Naive thymus-derived CD8-positive, alpha-beta T cell (primary cell): ENCODE measurements around the gene ZNF518A. TPM values are rescaled to one million over a fixed set of nuclear protein-coding genes. Genes with fewer than 3 reads are reported as not detected.
"Not testable (repeated sequence)": the region's sequence is repeated elsewhere in the genome, so short reads cannot be mapped to it uniquely, and the experiment has no call there.

Experiments
- ATAC-seq, 2 donors: fragments of 150-1000 bp; cut with Tn5 transposase in 1 of 2; sonication (Bioruptor Pico), chemical (Tn5 transposase) in 1 of 2; 1 replicate in 1 of 2; 2 replicates in 1 of 2; pipeline ENCODE4 v1.10.0; 2021; ENCODE audit warnings: mild to moderate bottlenecking in 2 of 2, moderate library complexity in 2 of 2
- POLR2A ChIA-PET: fragments of 350-600 bp; sonication (Branson Sonifier 250); formaldehyde crosslinking; loops from one replicate; lab custom pipeline; 2021; ENCODE audit warnings: antibody characterized with exemption; lab: Charles Lee
- DNase-seq, 10 donors: peaks; one replicate each; pipeline versions ENCODE4 v3.0.0 to v3.0.0-alpha.2; 2020 to 2022
- H3K27ac Mint-ChIP-seq, 10 donors: one replicate each; pipeline ENCODE4 v1.8.0; 2020 to 2022; ENCODE audit warnings: mild to moderate bottlenecking in 10 of 10, mixed read lengths in 10 of 10, moderate library complexity in 4 of 10, inconsistent platforms in 1 of 10
- H3K27me3 Mint-ChIP-seq, 5 donors: one replicate each; pipeline ENCODE4 v1.8.0; 2021 to 2022; ENCODE audit warnings: mixed read lengths in 5 of 5
- H3K36me3 Mint-ChIP-seq, 3 donors: one replicate each; pipeline ENCODE4 v1.8.0; 2020 to 2022; ENCODE audit warnings: mixed read lengths in 3 of 3, mild to moderate bottlenecking in 2 of 3, inconsistent platforms in 1 of 3
- H3K4me1 Mint-ChIP-seq, 4 donors: one replicate each; pipeline ENCODE4 v1.8.0; 2021 to 2022; ENCODE audit warnings: mixed read lengths in 4 of 4
- H3K4me3 Mint-ChIP-seq, 10 donors: one replicate each; pipeline ENCODE4 v1.8.0; 2020 to 2022; ENCODE audit warnings: mild to moderate bottlenecking in 10 of 10, mixed read lengths in 10 of 10, moderate library complexity in 6 of 10, inconsistent platforms in 1 of 10
- H3K9me3 Mint-ChIP-seq, 9 donors: one replicate each; pipeline ENCODE4 v1.8.0; 2020 to 2022; ENCODE audit warnings: mixed read lengths in 9 of 9, mild to moderate bottlenecking in 3 of 9, inconsistent platforms in 1 of 9, moderate library complexity in 1 of 9
- polyA plus RNA-seq, 3 donors: library from polyadenylated mRNA; unstranded; fragments of 300-500 nt; fragmentation: Illumina TruSeq; gene quantifications; one replicate each; pipeline ENCODE4 v1.2.3, GENCODE V29; 2021
- total RNA-seq, 8 experiments: library from RNA in 2 of 8; stranded (reverse) in 2 of 8; gene quantifications; one replicate each; pipeline ENCODE4 v1.2.3 and lab custom pipeline; 2021 to 2026

ZNF518A gene
- total and polyA plus RNA-seq, 5 experiments from 2014 or later, result 7.6 to 26.0 (median 11.2) TPM

DNA sequence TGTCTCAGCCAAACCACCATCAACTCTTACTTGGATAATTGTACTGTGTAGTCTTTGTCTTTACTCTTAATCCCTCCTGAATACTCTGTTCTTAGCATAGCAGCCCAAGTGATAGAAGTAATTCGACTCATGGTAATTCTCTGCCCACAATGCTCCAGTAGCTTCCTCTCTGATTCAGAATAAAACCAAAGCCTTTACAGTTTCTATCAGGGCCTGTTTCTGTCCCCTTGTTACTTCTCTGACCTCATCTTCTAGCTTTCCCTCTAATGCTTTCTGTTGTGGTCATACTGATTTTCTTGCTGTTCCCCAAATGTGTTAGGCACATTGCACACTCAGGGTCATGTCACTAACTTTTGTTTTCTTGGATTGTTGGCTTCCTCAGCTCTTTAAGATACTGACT lies 8.0 kb downstream of the ZNF518A start:
- peak overlapping the region in 1 of 10 donors; percentile 19 for H3K27ac Mint-ChIP-seq
- H3K36me3 Mint-ChIP-seq, result peaks cover 20 to 91% (median 68%) of the 10 kb centered on the region in 3 donors
- H3K4me3 Mint-ChIP-seq, result no peak overlapping the region
- no peaks in the 10 kb centered on the region for H3K9me3 Mint-ChIP-seq
- no peaks in the 10 kb centered on the region for H3K27me3 Mint-ChIP-seq
- ATAC-seq (no peak), DNase-seq (no peak)
- POLR2A ChIA-PET, result interaction anchor here (0.7 kb wide), 1 partner anchor 61 kb away, joined by 5 read pairs; no protein-coding TSS in a partner anchor
- peaks cover 0 to 29% (median 15%) of the 10 kb centered on the region in 4 donors for H3K4me1 Mint-ChIP-seq

DNA sequence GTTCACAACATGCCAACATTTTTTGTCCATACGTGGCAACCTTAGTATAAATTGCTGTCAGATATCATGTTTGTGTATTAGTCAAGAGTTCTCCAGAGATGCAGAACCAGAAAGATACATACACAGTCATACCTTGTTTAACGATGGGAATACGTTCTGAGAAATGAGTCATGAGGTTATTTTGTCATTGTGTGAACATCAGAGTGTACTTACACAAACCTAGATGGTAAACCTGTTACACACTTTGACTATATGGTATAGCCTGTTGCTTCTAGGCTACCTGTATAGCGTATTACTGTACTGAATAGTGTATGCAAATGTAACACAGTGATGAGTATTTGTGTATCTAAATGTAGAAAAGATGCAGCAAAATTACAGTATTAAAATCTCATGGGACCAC lies 22.3 kb downstream of the ZNF518A start:
- H3K4me1 Mint-ChIP-seq, result peaks cover 0 to 4% (median 0%) of the 10 kb centered on the region in 4 donors
- H3K27me3 Mint-ChIP-seq, result no peaks in the 10 kb centered on the region
- H3K4me3 Mint-ChIP-seq, result no peak overlapping the region
- H3K9me3 Mint-ChIP-seq, result peaks cover 0 to 9% (median 5%) of the 10 kb centered on the region in 9 donors
- DNase-seq, result no peak
- no peak for ATAC-seq
- H3K27ac Mint-ChIP-seq, result no peak overlapping the region
- POLR2A ChIA-PET, result no interaction called here
- H3K36me3 Mint-ChIP-seq, result peaks cover 56 to 93% (median 70%) of the 10 kb centered on the region in 3 donors

DNA sequence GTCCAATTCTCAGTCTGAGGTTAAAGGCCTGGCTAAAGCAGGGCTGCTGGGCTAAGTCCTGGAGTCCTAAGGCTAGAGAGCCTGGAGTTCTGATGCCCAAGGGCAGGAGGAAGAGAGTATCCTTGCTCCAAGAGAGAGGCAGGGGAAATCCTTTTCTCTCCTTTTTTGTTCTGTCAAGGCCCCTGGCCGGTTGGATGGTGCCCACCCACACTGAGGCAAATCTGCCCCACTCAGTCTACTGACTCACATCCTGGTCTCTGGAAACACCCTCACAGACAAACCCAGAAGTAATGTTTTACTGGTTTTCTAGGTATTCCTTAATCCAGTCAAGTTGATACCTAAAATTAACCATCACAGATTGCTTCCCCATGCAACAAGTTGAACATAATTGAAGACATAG lies 23.0 kb downstream of the ZNF518A start:
- DNase-seq (no peak), ATAC-seq (no peak)
- H3K4me3 Mint-ChIP-seq, result no peak overlapping the region
- H3K36me3 Mint-ChIP-seq, result peaks cover 54 to 93% (median 76%) of the 10 kb centered on the region in 3 donors
- POLR2A ChIA-PET, result no interaction called here
- no peaks in the 10 kb centered on the region for H3K27me3 Mint-ChIP-seq
- H3K27ac Mint-ChIP-seq, result peak overlapping the region in 1 of 10 donors; percentile 32
- H3K9me3 Mint-ChIP-seq, result peaks cover 0 to 15% (median 7%) of the 10 kb centered on the region in 9 donors
- H3K4me1 Mint-ChIP-seq, result peaks cover 0 to 4% (median 0%) of the 10 kb centered on the region in 4 donors

DNA sequence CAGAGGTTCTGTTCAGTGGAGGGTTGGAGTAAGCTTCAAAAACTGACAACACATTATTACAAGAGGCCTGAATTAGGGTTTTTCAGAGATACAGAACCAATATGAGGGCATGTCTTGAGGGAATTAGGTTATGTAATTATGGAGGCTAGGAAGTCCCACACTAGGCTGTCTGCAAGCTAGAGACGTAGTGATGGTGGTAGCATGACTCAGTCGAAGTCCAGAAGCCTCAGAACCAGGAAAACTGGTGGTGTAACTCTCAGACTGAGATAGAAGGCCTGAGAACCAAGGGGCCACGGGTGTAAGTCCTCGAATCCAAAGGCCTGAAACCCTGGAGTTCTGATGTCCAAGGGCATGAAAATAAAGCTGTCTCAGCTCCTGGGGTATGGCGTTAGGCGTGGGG lies 35.6 kb downstream of the ZNF518A start:
- H3K27me3 Mint-ChIP-seq, result no peaks in the 10 kb centered on the region
- no peak overlapping the region for H3K27ac Mint-ChIP-seq
- H3K9me3 Mint-ChIP-seq, result peaks cover 10 to 76% (median 28%) of the 10 kb centered on the region in 9 donors
- DNase-seq, result no peak
- no peaks in the 10 kb centered on the region for H3K4me1 Mint-ChIP-seq
- no peak overlapping the region for H3K4me3 Mint-ChIP-seq
- peaks cover 7 to 42% (median 36%) of the 10 kb centered on the region in 3 donors for H3K36me3 Mint-ChIP-seq
- POLR2A ChIA-PET, result no interaction called here
- no peak for ATAC-seq

DNA sequence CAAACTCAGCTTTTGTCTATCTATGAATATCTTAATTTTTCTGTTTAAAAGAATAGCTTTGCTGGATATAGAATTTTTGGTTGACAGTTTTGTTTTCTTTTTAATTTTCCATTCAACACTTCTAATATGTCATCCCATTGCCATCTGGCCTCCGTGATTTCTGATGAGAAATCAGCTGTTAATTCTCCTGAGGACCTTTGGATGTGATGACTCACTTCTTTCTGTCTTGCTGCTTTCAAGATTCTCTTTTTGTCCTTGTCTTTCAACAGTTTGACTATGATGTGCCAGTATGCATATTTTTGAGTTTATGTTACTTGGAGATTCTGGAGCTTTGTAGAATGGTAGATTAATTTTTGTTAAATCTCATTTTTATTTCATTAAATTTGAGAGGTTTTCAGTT lies 38.4 kb downstream of the ZNF518A start:
- DNase-seq, result no peak
- H3K4me3 Mint-ChIP-seq, result no peak overlapping the region
- POLR2A ChIA-PET, result no interaction called here
- peaks cover 0 to 1% (median 0%) of the 10 kb centered on the region in 5 donors for H3K27me3 Mint-ChIP-seq
- no peaks in the 10 kb centered on the region for H3K4me1 Mint-ChIP-seq
- H3K36me3 Mint-ChIP-seq, result peaks cover 2 to 45% (median 20%) of the 10 kb centered on the region in 3 donors
- H3K27ac Mint-ChIP-seq, result no peak overlapping the region
- H3K9me3 Mint-ChIP-seq, result peaks cover 10 to 97% (median 44%) of the 10 kb centered on the region in 9 donors
- no peak for ATAC-seq

DNA sequence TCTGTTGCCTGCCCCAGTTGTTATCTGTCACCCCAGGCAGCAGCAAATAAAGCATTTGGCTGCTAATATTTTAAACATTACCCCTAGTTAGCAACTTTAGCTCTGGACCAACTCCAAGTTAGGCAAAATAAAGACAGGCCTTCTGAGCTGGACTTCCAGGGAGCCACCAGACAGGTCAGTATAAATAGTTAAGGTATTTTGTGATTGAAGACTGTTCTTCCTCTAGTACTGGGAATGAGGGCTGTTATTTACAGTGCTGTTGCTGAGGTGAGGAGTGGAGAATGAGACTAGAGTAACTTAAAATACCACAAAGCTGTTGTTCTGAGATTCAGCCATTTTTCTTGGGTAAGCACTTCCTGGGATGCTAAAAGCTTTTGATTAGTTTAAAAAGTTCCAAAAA lies 40.1 kb downstream of the ZNF518A start:
- Mint-ChIP-seq H3K4me1 (no peaks in the 10 kb centered on the region), H3K27me3 (peaks cover 0 to 6% (median 4%) of the 10 kb centered on the region in 5 donors), H3K4me3 (no peak overlapping the region), H3K9me3 (peaks cover 21 to 100% (median 48%) of the 10 kb centered on the region in 9 donors), H3K36me3 (peaks cover 1 to 56% (median 18%) of the 10 kb centered on the region in 3 donors), H3K27ac (no peak overlapping the region)
- no peak for ATAC-seq
- POLR2A ChIA-PET, result no interaction called here
- DNase-seq, result no peak

DNA sequence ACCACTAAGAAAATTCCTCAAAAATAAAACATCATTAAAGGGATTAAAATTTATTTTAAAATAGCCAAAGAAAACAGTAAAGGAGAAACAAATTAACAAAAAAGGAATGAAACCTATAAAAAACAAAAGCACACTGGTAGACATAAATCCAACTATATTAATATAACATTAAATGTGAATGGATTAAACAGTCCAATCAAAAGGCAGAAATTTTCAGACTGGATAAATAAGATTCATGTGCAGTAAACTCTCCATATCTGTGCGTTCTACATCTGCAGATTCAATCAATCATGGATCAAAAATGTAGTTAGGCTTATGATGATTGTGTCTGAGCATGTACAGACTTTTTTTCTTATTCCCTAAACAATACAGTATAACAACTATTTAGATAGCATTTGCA lies 42.6 kb downstream of the ZNF518A start:
- POLR2A ChIA-PET, result no interaction called here
- H3K4me3 Mint-ChIP-seq, result no peak overlapping the region
- peaks cover 18 to 99% (median 52%) of the 10 kb centered on the region in 9 donors for H3K9me3 Mint-ChIP-seq
- ATAC-seq (no peak), DNase-seq (no peak)
- H3K27me3 Mint-ChIP-seq, result peaks cover 1 to 14% (median 9%) of the 10 kb centered on the region in 5 donors
- no peaks in the 10 kb centered on the region for H3K4me1 Mint-ChIP-seq
- no peak overlapping the region for H3K27ac Mint-ChIP-seq
- H3K36me3 Mint-ChIP-seq, result peaks cover 0 to 50% (median 14%) of the 10 kb centered on the region in 3 donors

DNA sequence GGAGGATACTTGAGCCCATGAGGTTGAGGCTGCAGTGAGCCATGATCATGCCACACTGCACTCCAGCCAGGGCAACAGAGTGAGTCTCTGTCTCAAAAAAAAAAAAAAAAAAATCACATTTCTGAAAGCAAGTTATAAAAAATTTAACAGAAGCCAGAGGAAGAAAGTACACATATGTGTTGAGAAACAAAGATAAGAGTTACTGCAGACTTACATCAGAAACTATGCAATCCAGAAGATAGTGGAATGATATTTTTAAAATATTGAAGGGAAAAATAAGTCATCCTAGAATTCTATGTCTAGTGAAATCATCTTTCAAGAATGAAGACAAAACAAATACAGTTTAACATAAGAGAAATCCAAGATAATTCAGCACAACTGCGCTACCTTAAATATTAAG lies 46.9 kb downstream of the ZNF518A start:
- ATAC-seq (no peak), DNase-seq (no peak)
- H3K9me3 Mint-ChIP-seq, result peaks cover 15 to 83% (median 48%) of the 10 kb centered on the region in 9 donors
- peaks cover 0 to 30% (median 5%) of the 10 kb centered on the region in 3 donors for H3K36me3 Mint-ChIP-seq
- H3K4me1 Mint-ChIP-seq, result no peaks in the 10 kb centered on the region
- no peak overlapping the region for H3K4me3 Mint-ChIP-seq
- POLR2A ChIA-PET, result no interaction called here
- H3K27me3 Mint-ChIP-seq, result peaks cover 1 to 28% (median 14%) of the 10 kb centered on the region in 5 donors
- H3K27ac Mint-ChIP-seq, result no peak overlapping the region

DNA sequence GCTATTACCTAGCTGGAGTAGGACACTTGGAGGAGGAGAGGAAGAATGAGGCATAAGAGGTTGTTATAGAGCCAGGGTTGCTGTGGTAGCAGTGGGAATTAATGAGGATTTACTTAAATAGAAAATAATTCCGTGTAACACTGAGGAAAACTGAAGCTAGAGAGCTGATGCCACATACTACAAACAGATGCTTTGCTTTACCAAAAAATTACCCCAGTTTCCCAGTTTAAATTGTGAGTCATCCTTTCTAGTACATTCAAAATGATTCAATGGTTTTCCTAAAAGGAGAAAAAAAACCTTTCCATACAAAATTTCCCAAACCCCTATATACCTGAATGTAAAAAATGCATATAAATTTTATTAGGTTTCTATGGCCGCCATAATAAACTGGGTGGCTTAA lies 58.3 kb downstream of the ZNF518A start:
- POLR2A ChIA-PET, result no interaction called here
- peaks cover 2 to 22% (median 18%) of the 10 kb centered on the region in 3 donors for H3K36me3 Mint-ChIP-seq
- peaks cover 11 to 27% (median 20%) of the 10 kb centered on the region in 5 donors for H3K27me3 Mint-ChIP-seq
- no peak for ATAC-seq
- H3K27ac Mint-ChIP-seq, result no peak overlapping the region
- H3K9me3 Mint-ChIP-seq, result peaks cover 6 to 29% (median 20%) of the 10 kb centered on the region in 9 donors
- H3K4me1 Mint-ChIP-seq, result peaks cover 0 to 2% (median 0%) of the 10 kb centered on the region in 4 donors
- no peak overlapping the region for H3K4me3 Mint-ChIP-seq
- no peak for DNase-seq

DNA sequence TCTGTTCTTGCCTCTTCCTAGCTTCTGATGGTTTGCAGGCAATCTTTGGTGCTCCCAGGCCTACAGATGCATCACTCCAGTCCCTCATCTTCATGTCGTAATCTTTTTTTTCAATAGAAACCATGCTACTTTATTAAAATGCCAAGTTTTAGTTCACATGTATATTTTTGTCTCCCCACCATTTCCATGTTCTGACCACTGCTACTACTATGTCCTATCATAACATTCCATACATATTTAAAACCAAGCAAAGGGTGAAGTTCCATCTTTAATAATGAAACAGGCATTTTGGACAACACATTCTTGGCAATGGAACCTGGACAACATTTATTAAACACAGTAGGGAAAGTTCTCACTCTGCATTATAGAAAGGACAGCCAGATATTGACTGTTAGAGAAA lies 58.8 kb downstream of the ZNF518A start:
- peaks cover 9 to 25% (median 15%) of the 10 kb centered on the region in 5 donors for H3K27me3 Mint-ChIP-seq
- H3K36me3 Mint-ChIP-seq, result peaks cover 2 to 18% (median 16%) of the 10 kb centered on the region in 3 donors
- no peak for ATAC-seq

DNA sequence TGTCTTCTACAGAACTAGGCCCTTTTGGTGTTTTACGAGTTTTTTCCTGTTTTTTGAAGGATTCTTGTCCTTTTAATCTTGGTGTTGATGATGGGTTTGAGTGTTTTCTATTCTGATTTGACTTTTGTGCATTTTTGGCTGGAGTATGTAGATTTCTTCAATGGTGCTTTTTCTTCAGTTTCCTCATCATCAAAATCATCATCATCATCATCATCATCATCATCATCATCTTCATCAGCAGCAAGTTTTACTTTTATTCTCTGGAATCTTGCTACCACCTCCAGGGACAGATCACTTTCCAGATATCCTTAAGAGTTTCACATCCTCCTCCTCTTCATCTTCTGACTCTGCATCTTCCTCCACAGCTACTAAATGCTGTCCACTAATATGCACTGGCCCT lies 59.4 kb downstream of the ZNF518A start:
- H3K4me1 Mint-ChIP-seq, DNase-seq, POLR2A ChIA-PET, H3K4me3 Mint-ChIP-seq, H3K27ac Mint-ChIP-seq, ATAC-seq: not testable (repeated sequence)
- Mint-ChIP-seq H3K36me3 (peaks cover 2 to 15% (median 14%) of the 10 kb centered on the region in 3 donors), H3K9me3 (peaks cover 2 to 21% (median 9%) of the 10 kb centered on the region in 9 donors), H3K27me3 (peaks cover 9 to 19% (median 12%) of the 10 kb centered on the region in 5 donors)

More for the DNA sequence above, 58.8 kb downstream of the ZNF518A start:
- Mint-ChIP-seq H3K4me3 (no peak overlapping the region), H3K27ac (peak overlapping the region in 1 of 10 donors; percentile 50), H3K9me3 (peaks cover 6 to 25% (median 15%) of the 10 kb centered on the region in 9 donors), H3K4me1 (peaks cover 0 to 2% (median 0%) of the 10 kb centered on the region in 4 donors)
- no peak for DNase-seq
- POLR2A ChIA-PET, result no interaction called here

DNA sequence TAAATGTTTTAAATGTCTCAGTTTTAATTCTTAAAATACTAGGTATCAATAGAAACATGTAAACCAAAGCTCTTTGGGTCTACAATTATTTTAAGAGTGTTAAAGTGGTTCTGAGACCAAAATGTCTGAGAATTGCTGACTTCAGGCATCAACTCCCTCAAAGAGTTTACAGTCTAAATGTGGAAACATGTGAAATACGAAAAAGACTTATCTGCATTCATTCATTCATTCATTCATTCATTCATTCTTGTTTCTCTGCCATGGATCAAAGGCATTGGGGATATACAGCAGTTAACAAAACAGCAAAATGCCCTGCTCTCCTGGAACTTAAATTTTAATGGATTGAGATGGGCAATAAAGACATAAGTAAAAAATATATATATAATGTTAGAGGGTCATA lies 71.4 kb downstream of the ZNF518A start:
- ATAC-seq (no peak), DNase-seq (no peak)
- peaks cover 0 to 6% (median 2%) of the 10 kb centered on the region in 5 donors for H3K27me3 Mint-ChIP-seq
- H3K4me1 Mint-ChIP-seq, result peaks cover 0 to 2% (median 0%) of the 10 kb centered on the region in 4 donors
- no peak overlapping the region for H3K27ac Mint-ChIP-seq
- H3K9me3 Mint-ChIP-seq, result no peaks in the 10 kb centered on the region
- POLR2A ChIA-PET, result no interaction called here
- no peak overlapping the region for H3K4me3 Mint-ChIP-seq
- H3K36me3 Mint-ChIP-seq, result peaks cover 0 to 4% (median 0%) of the 10 kb centered on the region in 3 donors

DNA sequence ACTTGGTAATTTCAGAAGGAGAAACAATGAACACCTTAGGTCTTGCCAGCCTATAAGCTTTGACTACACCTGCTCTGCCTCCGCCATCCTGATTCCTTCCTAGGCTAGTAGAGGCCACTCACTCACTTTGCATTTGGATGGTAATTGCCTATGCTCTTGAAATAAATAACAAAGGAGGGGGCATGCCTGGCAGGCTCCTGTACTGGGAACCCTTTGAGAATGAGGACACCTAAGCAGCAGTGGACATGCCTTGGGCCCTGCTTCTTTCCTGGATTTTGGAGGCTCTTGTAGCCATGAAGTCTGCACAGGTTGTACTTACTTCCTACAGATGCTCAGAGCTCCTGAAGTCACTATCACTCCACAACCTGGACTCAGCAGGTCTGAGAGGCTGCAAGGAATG lies 75.5 kb downstream of the ZNF518A start:
- no peak for DNase-seq
- POLR2A ChIA-PET, result no interaction called here
- Mint-ChIP-seq H3K36me3 (no peaks in the 10 kb centered on the region), H3K27me3 (peaks cover 0 to 5% (median 1%) of the 10 kb centered on the region in 5 donors), H3K4me3 (no peak overlapping the region), H3K27ac (no peak overlapping the region), H3K4me1 (peaks cover 0 to 2% (median 0%) of the 10 kb centered on the region in 4 donors), H3K9me3 (no peaks in the 10 kb centered on the region)
- ATAC-seq, result no peak
